GM12878 (cell line): ENCODE measurements around the gene CMSS1. TPM values are rescaled to one million over a fixed set of nuclear protein-coding genes. Genes with fewer than 3 reads are reported as not detected.

ENCODE experiments used
- ATAC-seq: fragments of 200-7000 bp; cut with Tn5 transposase; 3 replicates; pipeline ENCODE4 v1.9.1; 2020; ENCODE audit warnings: mild to moderate bottlenecking, moderate library complexity
- BruUV-seq: library from RNA; stranded (reverse); fragments of 400-500 nt; replicated peaks from 2 replicates; lab custom pipeline; 2021; lab: Mats Ljungman, UMichigan
- CTCF ChIA-PET: fragments of 300-600 bp; sonication (Branson Sonifier 250); formaldehyde crosslinking; extraction: SDS; loops from one replicate; lab custom pipeline; 2021; ENCODE audit warnings: inconsistent platforms; lab: Yijun Ruan, JAX
- POLR2A ChIA-PET: fragments of 350-600 bp; formaldehyde crosslinking; extraction: SDS; loops from one replicate; lab custom pipeline; 2021; ENCODE audit warnings: inconsistent platforms; lab: Charles Lee
- RAD21 ChIA-PET: fragments of 300-600 bp; sonication (Branson Sonifier 250); formaldehyde crosslinking; loops from one replicate; lab custom pipeline; 2023; ENCODE audit warnings: antibody characterized with exemption; ENCODE audit not compliant: unreplicated experiment; lab: Charles Lee
- SMC1A ChIA-PET: fragments of 300-600 bp; sonication (Branson Sonifier 250); formaldehyde crosslinking; loops from one replicate; lab custom pipeline; 2023; ENCODE audit not compliant: unreplicated experiment, uncharacterized antibody; lab: Charles Lee
- DNase-seq: peaks from one replicate; pipeline ENCODE4 v3.0.0-alpha.2; 2011; ENCODE audit warnings: low read depth, low spot score
- FAIRE-seq: peaks from 3 replicates; lab custom pipeline; 2011; peaks lifted over from hg19 to GRCh38; lab: Jason Lieb, UNC
- H2AFZ ChIP-seq: 2 replicates; pipeline ENCODE4 v1.6.0; 2011; ENCODE audit warnings: low read depth, low read length, control low read depth; ENCODE audit not compliant: control insufficient read depth
- H3K27ac ChIP-seq: 2 replicates; pipeline ENCODE4 v1.5.1; 2011; ENCODE audit warnings: control low read depth; ENCODE audit not compliant: control insufficient read depth, insufficient read depth
- H3K27me3 ChIP-seq, 2 experiments: replicated peaks in 1 of 2; 2 replicates each; pipeline versions ENCODE4 v1.6.0 to v1.6.1; 2011; ENCODE audit warnings: low read length in 1 of 2; ENCODE audit not compliant: control insufficient read depth in 2 of 2, insufficient read depth in 2 of 2
- H3K36me3 ChIP-seq, 2 experiments: 2 replicates each; pipeline ENCODE4 v1.5.1; 2011; ENCODE audit warnings: low read length in 1 of 2; ENCODE audit not compliant: control insufficient read depth in 2 of 2, insufficient read depth in 2 of 2
- H3K4me1 ChIP-seq: 2 replicates; pipeline ENCODE4 v1.6.1; 2011; ENCODE audit warnings: mild to moderate bottlenecking, low read length, moderate library complexity, mixed read lengths; ENCODE audit not compliant: control insufficient read depth, insufficient read depth
- H3K4me2 ChIP-seq: 2 replicates; pipeline ENCODE4 v1.6.0; 2011; ENCODE audit warnings: control low read depth; ENCODE audit not compliant: control insufficient read depth, insufficient read depth
- H3K4me3 ChIP-seq: fragments of 200-600 bp; sonication (generic); 2 replicates; pipeline ENCODE4 v1.5.1; 2016
- H3K79me2 ChIP-seq: 2 replicates; pipeline ENCODE4 v1.6.0; 2011; ENCODE audit warnings: low read length; ENCODE audit not compliant: control insufficient read depth, insufficient read depth
- H3K9ac ChIP-seq: 2 replicates; pipeline ENCODE4 v1.8.0; 2011; ENCODE audit warnings: low read length, control low read depth, mixed read lengths; ENCODE audit not compliant: control insufficient read depth, insufficient read depth
- H3K9me3 ChIP-seq: replicated peaks from 3 replicates; pipeline ENCODE4 v1.5.1; 2011; ENCODE audit warnings: mild to moderate bottlenecking, low read length; ENCODE audit not compliant: control insufficient read depth, insufficient read depth
- H4K20me1 ChIP-seq: 2 replicates; pipeline ENCODE4 v1.6.0; 2011; ENCODE audit not compliant: control insufficient read depth, insufficient read depth
- CBFB ChIP-seq: IDR thresholded peaks from 2 replicates; pipeline ENCODE4 v1.6.1; 2016; ENCODE audit warnings: antibody characterized with exemption, low read depth
- CREB1 ChIP-seq: IDR thresholded peaks from 2 replicates; pipeline ENCODE4 v1.6.1; 2012; ENCODE audit warnings: low read depth, mild to moderate bottlenecking, inconsistent platforms
- EGR1 ChIP-seq, 2 experiments: IDR thresholded peaks; 1 replicate in 1 of 2; 2 replicates in 1 of 2; pipeline ENCODE4 v1.6.1; 2011 to 2012; ENCODE audit warnings: low read depth in 2 of 2, low read length in 2 of 2, borderline replicate concordance in 1 of 2, mild to moderate bottlenecking in 1 of 2, moderate library complexity in 1 of 2
- FOXK2 ChIP-seq: fragments of 450-650 bp; IDR thresholded peaks from 2 replicates; pipeline ENCODE4 v1.6.1; 2017; ENCODE audit warnings: mild to moderate bottlenecking, moderate library complexity
- GATAD2B ChIP-seq: fragments of 450-650 bp; conservative IDR thresholded peaks from 2 replicates; pipeline ENCODE4 v1.6.1; 2017; ENCODE audit warnings: low read depth, mild to moderate bottlenecking, moderate library complexity
- NFIC ChIP-seq: IDR thresholded peaks from 2 replicates; pipeline ENCODE4 v1.6.1; 2012; ENCODE audit warnings: low read depth, mild to moderate bottlenecking, inconsistent platforms, low read length, moderate library complexity
- NFYA ChIP-seq: IDR thresholded peaks from 2 replicates; pipeline ENCODE4 v1.6.1; 2011; ENCODE audit warnings: low read depth, mild to moderate bottlenecking, low read length, improper control_type of control experiment, borderline replicate concordance
- POLR2AphosphoS5 ChIP-seq: IDR thresholded peaks from 2 replicates; pipeline ENCODE4 v1.6.1; 2011; ENCODE audit warnings: mild to moderate bottlenecking, low read length, inconsistent platforms
- RAD21 ChIP-seq: IDR thresholded peaks from 2 replicates; pipeline ENCODE4 v1.6.1; 2011; ENCODE audit warnings: mild to moderate bottlenecking, low read depth, low read length, moderate library complexity; ENCODE audit not compliant: insufficient read depth
- SIX5 ChIP-seq: IDR thresholded peaks from 2 replicates; pipeline ENCODE4 v1.6.1; 2011; ENCODE audit warnings: mild to moderate bottlenecking, low read depth, low read length, moderate library complexity; ENCODE audit not compliant: severe bottlenecking
- SMC3 ChIP-seq: IDR thresholded peaks from 2 replicates; pipeline ENCODE4 v1.6.1; 2011; ENCODE audit warnings: low read length, improper control_type of control experiment, borderline replicate concordance
- USF2 ChIP-seq: IDR thresholded peaks from 2 replicates; pipeline ENCODE4 v1.6.1; 2011; ENCODE audit warnings: low read depth, low read length, improper control_type of control experiment, borderline replicate concordance
- YY1 ChIP-seq: IDR thresholded peaks from 2 replicates; pipeline ENCODE4 v1.6.1; 2011; ENCODE audit warnings: low read depth, mild to moderate bottlenecking, low read length
- ZBTB11 ChIP-seq: fragments of 450-650 bp; formaldehyde crosslinking; IDR thresholded peaks from 2 replicates; pipeline ENCODE4 v1.5.0; 2022; ENCODE audit warnings: mild to moderate bottlenecking, missing genetic modification characterization
- ZBTB33 ChIP-seq: fragments of 450-650 bp; IDR thresholded peaks from 2 replicates; pipeline ENCODE4 v1.6.1; 2017; ENCODE audit warnings: mild to moderate bottlenecking
- WGBS: methylation state at CpG from one replicate; pipeline ENCODE4 v1.1.6; 2016; ENCODE audit warnings: low lambda C conversion rate; ENCODE audit not compliant: insufficient replicate concordance, insufficient coverage; ENCODE audit errors: missing lambda C conversion rate; 5-methylcytosine and 5-hydroxymethylcytosine counted together
- in situ Hi-C: fragments of 300-500 bp; cut with MboI; formaldehyde crosslinking; loops from 9 replicates; pipeline ENCODE4 v1.14.3; 2018; ENCODE audit warnings: mixed read lengths
- intact Hi-C: fragments of 100-400 bp; cut with micrococcal nuclease; formaldehyde crosslinking; loops from one replicate; pipeline ENCODE4 v1.14.2; 2022; ENCODE audit not compliant: unreplicated experiment
- polyA plus RNA-seq, 11 experiments: library from polyadenylated mRNA; depleted of rRNA in 4 of 11; unstranded in 6 of 11; stranded (reverse) in 5 of 11; fragments of >200 nt; fragmentation: Nextera tagmentation in 4 of 11; fragmentation: Illumina TruSeq in 1 of 11; extraction: Ambion mirVana in 4 of 11; extraction: Trizol in 1 of 11; gene quantifications; 1 replicate in 1 of 11; 2 replicates in 10 of 11; pipeline versions ENCODE4 v1.2.1 to v1.2.3, GENCODE V29; 2011 to 2016; ENCODE audit warnings: inconsistent platforms in 2 of 11, missing spikeins in 2 of 11, low read depth in 1 of 11
- total RNA-seq, 4 experiments: library from RNA; depleted of rRNA in 3 of 4; stranded (reverse); fragments of >200 nt in 3 of 4; fragmentation: Illumina TruSeq in 1 of 4; extraction: Trizol in 1 of 4; gene quantifications; 2 replicates each; pipeline versions ENCODE4 v1.2.1 to v1.2.3, GENCODE V29; 2013 to 2021

CMSS1 gene
- total and polyA plus RNA-seq, 10 of the 15 experiments (the other 5 are each of a cell fraction or from before 2014, with no cell fraction given) = 31.0 to 118 (median 70.1) TPM

- no peak for TF ChIP-seq CBFB
Measured at GRCh38 chr3:100150473-100150872, 332.8 kb downstream of the CMSS1 start (continued).

GRCh38 chr3:100151024-100151707, 333.5 kb downstream of the CMSS1 start:
- Histone ChIP-seq H4K20me1 (no peaks in the 10 kb centered on the region), H3K79me2 (no peaks in the 10 kb centered on the region), H3K27ac (no peak overlapping the region), H3K36me3 (peaks cover 1 to 2% of the 10 kb centered on the region in 2 experiments; a peak in 3 of 4 replicates), H3K9me3 (peaks cover 3% of the 10 kb centered on the region; the same call in 2 of the 3 replicates), H3K9ac (no peak overlapping the region), H3K4me1 (no peaks in the 10 kb centered on the region), H3K27me3 (no peaks in the 10 kb centered on the region), H2AFZ (no peak overlapping the region), H3K4me3 (no peak overlapping the region), H3K4me2 (no peak overlapping the region)
- FAIRE-seq (no peak), ATAC-seq (no peak), DNase-seq (no peak)
- ChIA-PET CTCF (interaction anchor here (1.2 kb wide), 1 partner anchor 10 kb away, joined by 4 read pairs; no protein-coding TSS in a partner anchor), POLR2A (interaction anchor here (0.6 kb wide), 1 partner anchor 252 kb away, joined by 3 read pairs; no protein-coding TSS in a partner anchor), RAD21 (no interaction called here), SMC1A (interaction anchor here (1.4 to 2.0 kb wide), 2 partner anchors 9 to 308 kb away, joined by 4 to 5 read pairs; no protein-coding TSS in a partner anchor)
- in situ Hi-C loops (no loop called here), intact Hi-C loops (no loop called here)
- BruUV-seq = no TSS peak
- WGBS = 85% methylated on average over 8 of the region's 8 CpGs
- TF ChIP-seq SIX5 (no peak), SMC3 (no peak), FOXK2 (no peak), ZBTB33 (no peak), ZBTB11 (CRISPR knock-in tag) (no peak), YY1 (no peak), GATAD2B (no peak), EGR1 (IDR thresholded peaks at IDR 0.05; ENCODE audit: borderline replicate concordance in 1 of 2, low read depth in 2 of 2, low read length in 2 of 2) (no peak), CREB1 (no peak), POLR2AphosphoS5 (no peak), RAD21 (no peak), NFYA (no peak), USF2 (no peak), NFIC (no peak)
